C4-2B (cell line): ENCODE results near the gene ATP5IF1.

Experiments used
- CTCF ChIP-seq: fragments of 450-650 bp; conservative IDR thresholded peaks from 2 replicates; pipeline ENCODE4 v1.5.1; 2017; ENCODE audit warnings: mild to moderate bottlenecking
- ZFX ChIP-seq: fragments of 450-650 bp; IDR thresholded peaks from 2 replicates; pipeline ENCODE4 v1.6.1; 2017

- no peak for TF ChIP-seq CTCF
- TF ChIP-seq ZFX = no peak
Measured at GRCh38 chr1:28265577-28265976, 29.7 kb downstream of the ATP5IF1 start.
